Measurements from ENCODE around the gene ABCB7.
"Not testable (repeated sequence)": the region's sequence is repeated elsewhere in the genome, so short reads cannot be mapped to it uniquely, and the experiment has no call there.

The ABCB7 gene

DNA sequence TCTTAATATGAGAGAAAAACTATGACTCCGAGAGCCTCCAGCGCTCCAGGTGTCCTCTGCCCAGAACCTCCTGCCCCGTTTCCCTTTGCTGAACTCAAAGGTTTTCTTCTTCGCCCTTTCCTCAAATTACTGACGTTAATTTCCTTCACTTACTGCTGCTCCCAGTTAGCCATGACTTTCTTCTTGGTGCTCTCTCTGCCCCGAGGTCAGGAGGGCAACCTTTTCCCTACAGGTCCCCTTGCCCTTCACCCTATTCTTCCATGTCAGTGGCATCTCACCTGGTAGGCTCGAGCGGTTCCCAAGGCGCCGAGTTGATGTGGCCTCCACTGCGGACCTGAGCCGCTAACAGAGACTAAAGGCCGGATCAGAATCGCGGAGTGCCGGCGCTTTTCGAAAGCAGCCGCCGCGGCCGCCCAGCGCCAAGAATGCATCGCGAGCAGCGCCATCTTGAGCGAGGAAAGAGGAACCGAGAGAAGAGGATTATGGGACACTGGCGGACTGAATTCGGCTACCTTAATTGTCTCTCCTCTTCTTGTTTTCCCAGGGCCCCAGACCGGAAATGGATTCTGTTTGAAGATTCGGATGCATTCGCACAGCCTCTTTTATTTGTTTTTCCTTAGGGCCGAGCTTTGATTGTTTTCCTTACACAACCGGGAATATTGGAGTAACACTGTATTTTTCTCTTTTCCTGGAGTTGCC, at the start of gene ABCB7:
Gene ABCB7, minus strand, starts transcription at position 457 of the 699 bp plus-strand sequence. Its CDS starts 11 bp downstream, at position 446.
- peak; percentile 31 for DNase-seq (ENCODE audit: low read depth)

DNA sequence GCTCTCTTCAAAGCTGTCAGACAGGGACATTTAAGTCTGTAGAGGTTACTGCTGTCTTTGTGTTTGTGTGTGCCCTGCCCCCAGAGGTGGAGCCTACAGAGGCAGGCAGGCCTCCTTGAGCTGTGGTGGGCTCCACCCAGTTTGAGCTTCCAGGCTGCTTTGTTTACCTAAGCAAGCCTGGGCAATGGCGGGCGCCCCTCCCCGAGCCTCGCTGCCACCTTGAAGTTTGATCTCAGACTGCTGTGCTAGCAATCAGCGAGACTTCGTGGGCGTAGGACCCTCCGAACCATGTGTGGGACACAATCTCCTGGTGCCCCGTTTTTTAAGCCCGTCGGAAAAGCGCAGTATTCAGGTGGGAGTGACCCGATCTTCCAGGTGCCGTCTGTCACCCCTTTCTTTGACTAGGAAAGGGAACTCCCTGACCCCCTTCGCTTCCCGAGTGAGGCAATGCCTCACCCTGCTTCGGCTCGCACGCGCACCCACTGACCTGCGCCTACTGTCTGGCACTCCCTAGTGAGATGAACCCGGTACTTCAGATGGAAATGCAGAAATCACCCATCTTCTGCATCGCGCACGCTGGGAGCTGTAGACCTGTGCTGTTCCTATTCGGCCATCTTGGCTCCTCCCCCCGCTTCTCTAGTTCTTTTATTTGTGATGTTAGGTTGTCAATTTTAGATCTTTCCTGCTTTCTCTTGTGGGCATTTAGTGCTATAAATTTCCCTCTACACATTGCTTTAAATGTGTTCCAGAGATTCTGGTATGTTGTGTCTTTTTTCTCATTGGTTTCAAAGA, 32.5 kb upstream of the ABCB7 start:
- not testable (repeated sequence) for DNase-seq (ENCODE audit: low read depth)

DNA sequence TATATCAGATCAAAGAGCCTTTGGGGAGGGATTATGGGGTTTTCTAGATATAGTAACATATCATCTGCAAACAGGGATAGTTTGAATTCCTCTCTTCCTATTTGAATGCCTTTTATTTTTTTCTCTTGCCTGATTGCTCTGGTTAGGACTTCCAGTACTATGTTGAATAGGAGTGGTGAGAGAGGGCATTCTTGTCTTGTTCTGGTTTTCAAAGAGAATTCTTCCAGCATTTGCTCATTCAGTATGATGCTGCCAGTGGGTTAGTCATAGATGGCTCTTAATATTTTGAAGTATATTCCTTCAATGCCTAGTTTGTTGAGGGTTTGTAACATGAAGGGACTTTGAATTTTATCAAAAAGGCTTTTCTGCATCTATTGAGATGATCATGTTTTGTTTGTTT, 25.6 kb upstream of the ABCB7 start:
- DNase-seq (ENCODE audit: low read depth) = no peak

- DNase-seq (ENCODE audit: low read depth) = not testable (repeated sequence)
Observed at GRCh38 chrX:75179536-75180293, 23.6 kb upstream of the ABCB7 start.

- DNase-seq (ENCODE audit: low read depth) = not testable (repeated sequence)
Observed at GRCh38 chrX:75172257-75172890, 16.3 kb upstream of the ABCB7 start.

DNA sequence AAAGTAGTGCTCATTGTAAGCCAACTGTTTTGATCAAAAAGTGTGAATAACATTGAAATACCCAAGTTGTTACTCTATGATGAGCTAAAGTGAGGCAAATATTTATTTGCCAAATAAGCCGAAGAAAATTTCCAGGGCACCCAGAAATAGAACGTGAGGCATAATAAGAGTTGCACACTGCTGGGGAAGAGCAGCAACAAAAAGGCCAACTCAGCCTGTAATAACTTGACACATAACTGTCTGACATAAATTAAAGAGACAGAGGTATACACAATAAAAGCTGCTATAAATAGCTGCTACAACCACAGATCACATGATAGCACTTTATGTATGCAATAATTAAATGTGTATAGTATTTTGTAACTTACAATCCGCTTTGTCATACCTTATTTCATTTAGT, 2.0 kb upstream of the ABCB7 start:
- DNase-seq (ENCODE audit: low read depth) = no peak

- no peak for DNase-seq (ENCODE audit: low read depth)
Observed at GRCh38 chrX:75156531-75156945, 455 bp upstream of the ABCB7 start.

DNA sequence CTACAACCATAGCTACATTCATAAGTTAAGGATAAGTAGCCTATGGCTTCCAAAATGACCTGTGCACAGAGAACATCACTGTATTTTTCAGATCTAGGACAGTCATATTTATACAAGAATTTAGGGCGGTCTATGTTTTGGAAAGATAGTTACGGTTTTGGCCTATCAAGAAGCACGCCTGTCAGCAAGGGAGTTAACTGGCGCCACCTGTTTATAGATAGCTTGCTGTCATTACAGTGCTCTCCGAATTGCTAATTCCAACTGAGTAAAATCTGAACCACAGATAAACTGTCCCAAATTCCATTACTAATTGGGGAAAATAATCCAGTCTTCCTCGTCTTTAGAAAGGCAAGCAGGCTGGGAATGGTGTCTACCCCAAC, 646 bp downstream of the ABCB7 start:
- no peak for DNase-seq (ENCODE audit: low read depth)

DNA sequence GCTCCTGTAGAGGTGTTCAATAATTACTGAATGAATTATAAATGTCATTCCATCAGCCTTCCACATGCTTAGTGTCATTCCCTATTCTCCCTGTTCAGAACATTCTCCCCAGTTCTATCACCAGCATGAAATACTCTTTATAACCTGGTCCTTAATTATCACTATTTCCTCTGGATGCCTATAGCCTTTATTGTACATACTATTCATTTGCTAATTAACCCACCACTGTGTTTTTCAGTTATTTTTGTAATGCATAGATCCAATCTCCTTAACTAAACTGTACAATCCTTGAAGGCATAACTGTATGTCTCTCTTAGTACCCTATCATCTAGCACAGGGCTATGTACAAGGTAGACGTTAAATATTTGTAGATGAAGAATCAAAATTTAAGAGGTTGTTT, 1.2 kb downstream of the ABCB7 start:
- DNase-seq (ENCODE audit: low read depth) = no peak

- no peak for DNase-seq (ENCODE audit: low read depth)
Observed at GRCh38 chrX:75151827-75152592, 4.1 kb downstream of the ABCB7 start.

- DNase-seq (ENCODE audit: low read depth) = no peak
Observed at GRCh38 chrX:75149654-75150053, 6.4 kb downstream of the ABCB7 start.

DNA sequence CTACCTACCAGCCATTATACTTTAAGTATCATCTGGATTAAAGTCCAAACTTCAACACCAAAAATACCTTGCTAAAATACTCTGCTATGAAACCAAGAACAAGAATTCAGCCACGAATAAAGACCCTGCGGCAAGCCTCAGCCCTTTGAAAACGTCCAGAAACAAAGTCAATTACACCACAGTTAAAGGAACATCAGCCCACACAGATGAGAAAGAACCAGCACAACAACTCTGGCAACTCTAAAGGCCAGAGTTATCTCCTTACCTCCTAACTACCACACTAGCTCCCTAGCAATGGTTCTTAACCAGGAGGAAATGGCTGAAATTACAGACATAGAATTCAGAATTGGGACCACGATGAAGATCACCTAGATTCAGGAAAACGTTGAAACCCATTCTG, 23.4 kb downstream of the ABCB7 start:
- DNase-seq (ENCODE audit: low read depth) = no peak

DNA sequence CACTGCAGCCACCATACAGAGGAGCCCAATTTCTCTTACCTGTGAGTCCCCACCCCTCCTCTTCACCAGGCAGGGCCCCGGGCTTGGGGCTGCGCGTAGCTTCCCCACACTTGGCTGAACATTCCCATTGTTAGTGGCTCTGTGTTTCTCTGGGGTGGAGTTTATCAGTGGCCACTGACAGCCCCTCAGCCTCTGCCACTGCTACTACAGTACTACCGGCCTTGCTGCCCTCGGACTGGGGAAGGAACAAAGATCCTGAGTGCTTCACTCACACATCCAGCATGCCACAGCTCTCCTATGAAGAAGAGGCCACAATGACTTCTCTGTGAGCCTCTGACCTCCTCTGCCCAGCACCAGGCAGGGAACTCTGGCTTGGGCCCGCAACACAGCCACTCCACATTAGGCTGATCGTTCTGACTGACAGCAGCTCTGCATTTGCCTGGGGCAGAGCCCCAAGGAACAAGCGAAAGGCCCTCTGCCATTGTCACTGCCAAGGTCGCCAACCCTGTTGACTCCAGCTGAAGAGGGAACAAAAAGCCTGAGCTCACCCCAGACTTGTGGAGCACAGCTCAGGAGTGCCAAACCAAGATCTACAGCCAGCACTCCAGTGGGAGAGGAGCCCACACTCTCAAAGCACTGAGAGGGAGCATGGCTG, 24.0 kb downstream of the ABCB7 start:
- DNase-seq (ENCODE audit: low read depth) = no peak

DNA sequence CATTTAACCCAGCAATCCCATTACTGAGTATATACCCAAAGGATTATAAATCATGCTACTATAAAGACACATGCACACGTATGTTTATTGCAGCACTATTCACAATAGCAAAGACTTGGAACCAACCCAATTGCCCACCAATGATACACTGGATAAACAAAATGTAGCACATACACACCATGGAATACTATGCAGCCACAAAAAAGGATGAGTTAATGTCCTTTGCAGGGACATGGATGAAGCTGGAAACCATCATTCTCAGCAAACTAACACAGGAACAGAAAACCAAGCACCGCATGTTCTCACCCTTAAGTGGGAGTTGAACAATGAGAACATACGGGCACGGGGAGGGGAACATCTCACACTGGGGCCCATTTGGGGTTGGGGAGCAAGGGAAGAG, 27.0 kb downstream of the ABCB7 start:
- not testable (repeated sequence) for DNase-seq (ENCODE audit: low read depth)

GRCh38 chrX:75118296-75118695, 37.8 kb downstream of the ABCB7 start:
- DNase-seq (ENCODE audit: low read depth) = no peak

DNA sequence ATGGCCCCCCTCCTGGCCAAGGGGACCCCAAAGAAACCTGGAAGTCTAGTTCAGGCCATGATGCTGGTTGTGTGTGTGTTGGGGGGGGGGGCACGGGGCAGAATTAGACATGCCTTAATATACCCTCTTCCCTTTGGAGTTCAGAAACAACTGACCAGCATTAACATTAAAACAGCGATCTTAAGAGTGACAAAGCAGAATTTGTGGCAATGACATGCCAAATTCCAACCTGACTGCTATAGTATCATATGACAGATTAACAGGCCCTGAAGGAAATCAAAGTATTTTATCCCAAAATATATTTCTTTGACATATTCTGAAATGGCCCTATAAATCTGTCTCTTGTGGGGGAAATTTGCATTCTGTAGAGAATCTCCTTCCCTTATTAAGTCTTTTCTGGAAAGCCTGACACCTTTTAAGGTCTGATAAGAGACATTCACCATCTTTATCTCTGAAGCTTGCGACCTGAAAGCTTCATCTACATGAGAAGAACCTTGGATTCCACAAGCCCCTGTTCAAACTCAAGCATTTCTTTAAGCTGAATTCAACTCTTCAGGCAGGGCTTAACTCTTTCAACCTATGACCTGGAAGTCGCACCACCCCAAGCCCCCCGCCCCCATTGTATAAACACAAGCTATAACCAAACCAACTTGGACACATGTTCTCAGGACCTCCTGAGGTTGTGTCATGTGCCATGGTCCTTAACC, 40.2 kb downstream of the ABCB7 start:
- no peak for DNase-seq (ENCODE audit: low read depth)

DNA sequence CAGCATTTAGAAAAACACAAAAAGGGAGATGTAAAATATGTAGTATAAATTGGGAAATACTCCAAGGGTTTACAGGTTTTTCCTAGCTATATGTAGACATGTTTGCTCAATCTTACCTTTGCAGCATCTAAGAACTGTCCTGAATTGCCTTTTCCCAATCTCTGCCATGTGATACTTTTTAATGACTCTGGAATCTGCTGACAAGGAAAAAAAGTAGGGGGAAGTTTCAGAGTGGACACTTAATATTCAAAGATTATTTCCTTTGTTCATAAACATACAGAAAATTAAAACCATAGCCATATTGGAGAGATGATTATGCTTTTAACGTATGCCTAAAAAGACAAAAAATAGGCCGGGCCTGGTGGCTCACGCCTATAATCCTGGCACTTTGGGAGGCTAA, 41.4 kb downstream of the ABCB7 start:
- DNase-seq (ENCODE audit: low read depth) = no peak

DNA sequence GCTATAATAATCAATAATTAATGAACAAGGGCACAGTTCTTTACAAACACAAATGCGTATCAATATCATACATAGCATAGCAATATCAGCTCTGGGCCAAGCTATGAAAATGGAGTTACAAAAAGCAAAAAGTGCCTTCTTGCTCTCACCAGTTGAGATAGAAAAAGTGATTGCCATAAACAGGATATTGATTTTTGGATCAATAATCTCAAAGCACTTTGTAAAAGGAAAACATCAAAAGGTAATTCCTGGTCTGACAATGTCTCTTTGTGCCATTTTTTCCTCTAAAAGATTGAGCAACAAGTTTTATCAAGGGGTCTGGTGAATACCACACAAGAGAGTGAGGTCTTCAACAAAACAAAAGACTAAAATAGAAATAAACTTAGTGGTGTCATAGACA, 42.4 kb downstream of the ABCB7 start:
- no peak for DNase-seq (ENCODE audit: low read depth)

DNA sequence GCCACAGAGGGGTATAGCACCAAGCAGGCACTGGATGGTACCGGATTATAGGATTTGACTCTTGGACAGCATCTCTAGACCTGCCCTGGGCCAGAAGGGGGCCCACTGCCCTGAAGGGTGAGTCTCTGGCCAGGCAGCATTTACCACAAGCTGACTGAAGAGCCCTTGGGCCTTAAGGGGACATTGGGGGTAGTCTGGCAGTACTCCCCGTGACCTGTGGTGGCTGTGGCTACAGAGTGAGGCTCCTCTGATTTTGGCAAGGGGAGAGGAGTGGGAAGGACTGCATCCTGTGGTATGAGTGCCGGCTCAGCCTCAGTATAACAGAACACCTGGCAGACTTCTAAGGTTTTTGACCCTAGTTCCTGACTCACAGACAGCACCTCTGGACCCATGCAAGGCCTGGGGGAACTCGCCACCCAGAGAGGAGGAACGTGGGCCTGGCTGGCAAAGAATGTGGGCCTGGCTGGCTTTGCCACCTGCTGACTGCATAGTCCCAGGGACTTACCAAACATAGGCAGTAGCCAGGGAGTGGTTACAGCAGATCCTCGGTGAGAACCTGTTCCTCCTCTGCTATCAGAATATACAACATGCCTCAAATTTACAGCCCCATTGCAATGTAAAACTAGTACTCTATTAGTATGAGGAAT, 48.1 kb downstream of the ABCB7 start:
- DNase-seq (ENCODE audit: low read depth) = no peak

- DNase-seq (ENCODE audit: low read depth) = no peak
Observed at GRCh38 chrX:75106772-75107171, 49.3 kb downstream of the ABCB7 start.
